ENCODE results near the gene GAA.

DNA sequence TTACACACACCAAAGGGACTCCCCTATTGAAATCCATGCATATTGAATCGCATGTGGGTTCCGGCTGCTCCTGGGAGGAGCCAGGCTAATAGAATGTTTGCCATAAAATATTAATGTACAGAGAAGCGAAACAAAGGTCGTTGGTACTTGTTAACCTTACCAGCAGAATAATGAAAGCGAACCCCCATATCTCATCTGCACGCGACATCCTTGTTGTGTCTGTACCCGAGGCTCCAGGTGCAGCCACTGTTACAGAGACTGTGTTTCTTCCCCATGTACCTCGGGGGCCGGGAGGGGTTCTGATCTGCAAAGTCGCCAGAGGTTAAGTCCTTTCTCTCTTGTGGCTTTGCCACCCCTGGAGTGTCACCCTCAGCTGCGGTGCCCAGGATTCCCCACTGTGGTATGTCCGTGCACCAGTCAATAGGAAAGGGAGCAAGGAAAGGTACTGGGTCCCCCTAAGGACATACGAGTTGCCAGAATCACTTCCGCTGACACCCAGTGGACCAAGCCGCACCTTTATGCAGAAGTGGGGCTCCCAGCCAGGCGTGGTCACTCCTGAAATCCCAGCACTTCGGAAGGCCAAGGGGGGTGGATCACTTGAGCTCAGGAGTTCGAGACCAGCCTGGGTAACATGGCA lies 2.2 kb downstream of the GAA start:
- TF ChIP-seq, protein P1, sequence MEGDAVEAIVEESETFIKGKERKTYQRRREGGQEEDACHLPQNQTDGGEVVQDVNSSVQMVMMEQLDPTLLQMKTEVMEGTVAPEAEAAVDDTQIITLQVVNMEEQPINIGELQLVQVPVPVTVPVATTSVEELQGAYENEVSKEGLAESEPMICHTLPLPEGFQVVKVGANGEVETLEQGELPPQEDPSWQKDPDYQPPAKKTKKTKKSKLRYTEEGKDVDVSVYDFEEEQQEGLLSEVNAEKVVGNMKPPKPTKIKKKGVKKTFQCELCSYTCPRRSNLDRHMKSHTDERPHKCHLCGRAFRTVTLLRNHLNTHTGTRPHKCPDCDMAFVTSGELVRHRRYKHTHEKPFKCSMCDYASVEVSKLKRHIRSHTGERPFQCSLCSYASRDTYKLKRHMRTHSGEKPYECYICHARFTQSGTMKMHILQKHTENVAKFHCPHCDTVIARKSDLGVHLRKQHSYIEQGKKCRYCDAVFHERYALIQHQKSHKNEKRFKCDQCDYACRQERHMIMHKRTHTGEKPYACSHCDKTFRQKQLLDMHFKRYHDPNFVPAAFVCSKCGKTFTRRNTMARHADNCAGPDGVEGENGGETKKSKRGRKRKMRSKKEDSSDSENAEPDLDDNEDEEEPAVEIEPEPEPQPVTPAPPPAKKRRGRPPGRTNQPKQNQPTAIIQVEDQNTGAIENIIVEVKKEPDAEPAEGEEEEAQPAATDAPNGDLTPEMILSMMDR (IDR thresholded peaks at IDR 0.05 in 8 of 11, conservative IDR thresholded peaks at IDR 0.05 in 3 of 11) = no peak
- TF ChIP-seq POLR2A (IDR thresholded peaks at IDR 0.05) = no peak

Data from spleen (tissue), 7 donors.